ENCODE data around the gene PAK4. TPM values are rescaled to one million over a fixed set of nuclear protein-coding genes. Genes with fewer than 3 reads are reported as not detected.

PAK4 gene
- total and polyA plus RNA-seq, 2 of the 13 experiments (the other 11 are each of a cell fraction or from before 2014, with no cell fraction given), result 9.5 to 17.8 TPM

DNA sequence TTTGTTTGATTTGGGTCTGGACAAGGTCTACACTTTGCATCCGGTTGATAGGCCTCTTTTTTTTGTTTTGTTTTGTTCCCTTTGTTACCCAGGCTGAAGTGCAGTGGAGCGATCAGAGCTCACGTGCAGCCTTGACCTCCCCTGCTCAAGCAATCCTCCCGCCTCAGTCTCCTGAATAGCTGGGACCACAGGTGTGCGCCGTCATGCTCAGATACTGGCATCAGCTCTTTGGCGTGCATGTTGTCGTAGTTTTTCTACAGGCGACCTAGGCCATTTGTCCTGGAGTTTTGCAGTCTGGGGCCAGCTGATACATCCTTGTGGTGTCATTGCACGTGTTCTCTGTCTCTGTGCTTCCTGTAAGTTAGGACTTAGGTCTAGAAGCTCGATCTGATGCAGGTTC is 16.3 kb downstream of the PAK4 start (continued):
- TF ChIP-seq, protein P1, sequence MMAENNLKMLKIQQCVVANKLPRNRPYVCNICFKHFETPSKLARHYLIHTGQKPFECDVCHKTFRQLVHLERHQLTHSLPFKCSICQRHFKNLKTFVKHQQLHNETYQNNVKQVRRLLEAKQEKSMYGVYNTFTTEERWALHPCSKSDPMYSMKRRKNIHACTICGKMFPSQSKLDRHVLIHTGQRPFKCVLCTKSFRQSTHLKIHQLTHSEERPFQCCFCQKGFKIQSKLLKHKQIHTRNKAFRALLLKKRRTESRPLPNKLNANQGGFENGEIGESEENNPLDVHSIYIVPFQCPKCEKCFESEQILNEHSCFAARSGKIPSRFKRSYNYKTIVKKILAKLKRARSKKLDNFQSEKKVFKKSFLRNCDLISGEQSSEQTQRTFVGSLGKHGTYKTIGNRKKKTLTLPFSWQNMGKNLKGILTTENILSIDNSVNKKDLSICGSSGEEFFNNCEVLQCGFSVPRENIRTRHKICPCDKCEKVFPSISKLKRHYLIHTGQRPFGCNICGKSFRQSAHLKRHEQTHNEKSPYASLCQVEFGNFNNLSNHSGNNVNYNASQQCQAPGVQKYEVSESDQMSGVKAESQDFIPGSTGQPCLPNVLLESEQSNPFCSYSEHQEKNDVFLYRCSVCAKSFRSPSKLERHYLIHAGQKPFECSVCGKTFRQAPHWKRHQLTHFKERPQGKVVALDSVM (CRISPR knock-in tag; IDR thresholded peaks at IDR 0.05), result 0 out of 2 replicates have a peak, but pooled peaks have one; percentile 21
- no peak for TF ChIP-seq SMARCE1 (IDR thresholded peaks at IDR 0.05; ENCODE audit: borderline replicate concordance)
- TF ChIP-seq, protein P2, sequence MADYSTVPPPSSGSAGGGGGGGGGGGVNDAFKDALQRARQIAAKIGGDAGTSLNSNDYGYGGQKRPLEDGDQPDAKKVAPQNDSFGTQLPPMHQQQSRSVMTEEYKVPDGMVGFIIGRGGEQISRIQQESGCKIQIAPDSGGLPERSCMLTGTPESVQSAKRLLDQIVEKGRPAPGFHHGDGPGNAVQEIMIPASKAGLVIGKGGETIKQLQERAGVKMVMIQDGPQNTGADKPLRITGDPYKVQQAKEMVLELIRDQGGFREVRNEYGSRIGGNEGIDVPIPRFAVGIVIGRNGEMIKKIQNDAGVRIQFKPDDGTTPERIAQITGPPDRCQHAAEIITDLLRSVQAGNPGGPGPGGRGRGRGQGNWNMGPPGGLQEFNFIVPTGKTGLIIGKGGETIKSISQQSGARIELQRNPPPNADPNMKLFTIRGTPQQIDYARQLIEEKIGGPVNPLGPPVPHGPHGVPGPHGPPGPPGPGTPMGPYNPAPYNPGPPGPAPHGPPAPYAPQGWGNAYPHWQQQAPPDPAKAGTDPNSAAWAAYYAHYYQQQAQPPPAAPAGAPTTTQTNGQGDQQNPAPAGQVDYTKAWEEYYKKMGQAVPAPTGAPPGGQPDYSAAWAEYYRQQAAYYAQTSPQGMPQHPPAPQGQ (CRISPR knock-in tag; IDR thresholded peaks at IDR 0.05; ENCODE audit: borderline replicate concordance), result no peak
- no peak for TF ChIP-seq ZNF207 (IDR thresholded peaks at IDR 0.05; ENCODE audit: borderline replicate concordance)
- TF ChIP-seq, protein P3, sequence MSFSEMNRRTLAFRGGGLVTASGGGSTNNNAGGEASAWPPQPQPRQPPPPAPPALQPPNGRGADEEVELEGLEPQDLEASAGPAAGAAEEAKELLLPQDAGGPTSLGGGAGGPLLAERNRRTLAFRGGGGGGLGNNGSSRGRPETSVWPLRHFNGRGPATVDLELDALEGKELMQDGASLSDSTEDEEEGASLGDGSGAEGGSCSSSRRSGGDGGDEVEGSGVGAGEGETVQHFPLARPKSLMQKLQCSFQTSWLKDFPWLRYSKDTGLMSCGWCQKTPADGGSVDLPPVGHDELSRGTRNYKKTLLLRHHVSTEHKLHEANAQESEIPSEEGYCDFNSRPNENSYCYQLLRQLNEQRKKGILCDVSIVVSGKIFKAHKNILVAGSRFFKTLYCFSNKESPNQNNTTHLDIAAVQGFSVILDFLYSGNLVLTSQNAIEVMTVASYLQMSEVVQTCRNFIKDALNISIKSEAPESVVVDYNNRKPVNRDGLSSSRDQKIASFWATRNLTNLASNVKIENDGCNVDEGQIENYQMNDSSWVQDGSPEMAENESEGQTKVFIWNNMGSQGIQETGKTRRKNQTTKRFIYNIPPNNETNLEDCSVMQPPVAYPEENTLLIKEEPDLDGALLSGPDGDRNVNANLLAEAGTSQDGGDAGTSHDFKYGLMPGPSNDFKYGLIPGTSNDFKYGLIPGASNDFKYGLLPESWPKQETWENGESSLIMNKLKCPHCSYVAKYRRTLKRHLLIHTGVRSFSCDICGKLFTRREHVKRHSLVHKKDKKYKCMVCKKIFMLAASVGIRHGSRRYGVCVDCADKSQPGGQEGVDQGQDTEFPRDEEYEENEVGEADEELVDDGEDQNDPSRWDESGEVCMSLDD (CRISPR knock-in tag; IDR thresholded peaks at IDR 0.05; ENCODE audit: borderline replicate concordance), result no peak
- no peak for TF ChIP-seq KDM1A (CRISPR knock-in tag; IDR thresholded peaks at IDR 0.05)
- TF ChIP-seq ZNF44 (CRISPR knock-in tag; IDR thresholded peaks at IDR 0.05), result no peak
- no peak for TF ChIP-seq XRCC5 (optimal IDR thresholded peaks at IDR 0.05; ENCODE audit: low read length)
- TF ChIP-seq, protein P4, sequence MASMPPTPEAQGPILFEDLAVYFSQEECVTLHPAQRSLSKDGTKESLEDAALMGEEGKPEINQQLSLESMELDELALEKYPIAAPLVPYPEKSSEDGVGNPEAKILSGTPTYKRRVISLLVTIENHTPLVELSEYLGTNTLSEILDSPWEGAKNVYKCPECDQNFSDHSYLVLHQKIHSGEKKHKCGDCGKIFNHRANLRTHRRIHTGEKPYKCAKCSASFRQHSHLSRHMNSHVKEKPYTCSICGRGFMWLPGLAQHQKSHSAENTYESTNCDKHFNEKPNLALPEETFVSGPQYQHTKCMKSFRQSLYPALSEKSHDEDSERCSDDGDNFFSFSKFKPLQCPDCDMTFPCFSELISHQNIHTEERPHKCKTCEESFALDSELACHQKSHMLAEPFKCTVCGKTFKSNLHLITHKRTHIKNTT (CRISPR knock-in tag; IDR thresholded peaks at IDR 0.05), result no peak
- TF ChIP-seq RXRA (CRISPR knock-in tag; IDR thresholded peaks at IDR 0.05), result no peak
- no peak for TF ChIP-seq ZNF567 (CRISPR knock-in tag; IDR thresholded peaks at IDR 0.05; ENCODE audit: borderline replicate concordance)
- TF ChIP-seq, protein P5, sequence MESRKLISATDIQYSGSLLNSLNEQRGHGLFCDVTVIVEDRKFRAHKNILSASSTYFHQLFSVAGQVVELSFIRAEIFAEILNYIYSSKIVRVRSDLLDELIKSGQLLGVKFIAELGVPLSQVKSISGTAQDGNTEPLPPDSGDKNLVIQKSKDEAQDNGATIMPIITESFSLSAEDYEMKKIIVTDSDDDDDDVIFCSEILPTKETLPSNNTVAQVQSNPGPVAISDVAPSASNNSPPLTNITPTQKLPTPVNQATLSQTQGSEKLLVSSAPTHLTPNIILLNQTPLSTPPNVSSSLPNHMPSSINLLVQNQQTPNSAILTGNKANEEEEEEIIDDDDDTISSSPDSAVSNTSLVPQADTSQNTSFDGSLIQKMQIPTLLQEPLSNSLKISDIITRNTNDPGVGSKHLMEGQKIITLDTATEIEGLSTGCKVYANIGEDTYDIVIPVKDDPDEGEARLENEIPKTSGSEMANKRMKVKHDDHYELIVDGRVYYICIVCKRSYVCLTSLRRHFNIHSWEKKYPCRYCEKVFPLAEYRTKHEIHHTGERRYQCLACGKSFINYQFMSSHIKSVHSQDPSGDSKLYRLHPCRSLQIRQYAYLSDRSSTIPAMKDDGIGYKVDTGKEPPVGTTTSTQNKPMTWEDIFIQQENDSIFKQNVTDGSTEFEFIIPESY (CRISPR knock-in tag; IDR thresholded peaks at IDR 0.05), result peak; percentile 38; the same call in 1 of the 2 replicates
- TF ChIP-seq, protein P6, sequence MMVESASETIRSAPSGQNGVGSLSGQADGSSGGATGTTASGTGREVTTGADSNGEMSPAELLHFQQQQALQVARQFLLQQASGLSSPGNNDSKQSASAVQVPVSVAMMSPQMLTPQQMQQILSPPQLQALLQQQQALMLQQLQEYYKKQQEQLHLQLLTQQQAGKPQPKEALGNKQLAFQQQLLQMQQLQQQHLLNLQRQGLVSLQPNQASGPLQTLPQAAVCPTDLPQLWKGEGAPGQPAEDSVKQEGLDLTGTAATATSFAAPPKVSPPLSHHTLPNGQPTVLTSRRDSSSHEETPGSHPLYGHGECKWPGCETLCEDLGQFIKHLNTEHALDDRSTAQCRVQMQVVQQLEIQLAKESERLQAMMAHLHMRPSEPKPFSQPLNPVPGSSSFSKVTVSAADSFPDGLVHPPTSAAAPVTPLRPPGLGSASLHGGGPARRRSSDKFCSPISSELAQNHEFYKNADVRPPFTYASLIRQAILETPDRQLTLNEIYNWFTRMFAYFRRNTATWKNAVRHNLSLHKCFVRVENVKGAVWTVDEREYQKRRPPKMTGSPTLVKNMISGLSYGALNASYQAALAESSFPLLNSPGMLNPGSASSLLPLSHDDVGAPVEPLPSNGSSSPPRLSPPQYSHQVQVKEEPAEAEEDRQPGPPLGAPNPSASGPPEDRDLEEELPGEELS (CRISPR knock-in tag; IDR thresholded peaks at IDR 0.05), result no peak
- TF ChIP-seq SYNCRIP (IDR thresholded peaks at IDR 0.05; ENCODE audit: insufficient read depth, low read depth, low read length), result no peak
- no peak for TF ChIP-seq JUNB (CRISPR knock-in tag; IDR thresholded peaks at IDR 0.05; ENCODE audit: borderline replicate concordance)
- TF ChIP-seq, protein P7, sequence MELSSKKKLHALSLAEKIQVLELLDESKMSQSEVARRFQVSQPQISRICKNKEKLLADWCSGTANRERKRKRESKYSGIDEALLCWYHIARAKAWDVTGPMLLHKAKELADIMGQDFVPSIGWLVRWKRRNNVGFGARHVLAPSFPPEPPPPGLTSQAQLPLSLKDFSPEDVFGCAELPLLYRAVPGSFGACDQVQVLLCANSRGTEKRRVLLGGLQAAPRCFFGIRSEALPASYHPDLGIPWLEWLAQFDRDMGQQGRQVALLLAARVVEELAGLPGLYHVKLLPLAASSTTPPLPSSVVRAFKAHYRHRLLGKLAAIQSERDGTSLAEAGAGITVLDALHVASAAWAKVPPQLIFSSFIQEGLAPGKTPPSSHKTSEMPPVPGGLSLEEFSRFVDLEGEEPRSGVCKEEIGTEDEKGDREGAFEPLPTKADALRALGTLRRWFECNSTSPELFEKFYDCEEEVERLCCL (CRISPR knock-in tag; IDR thresholded peaks at IDR 0.05; ENCODE audit: borderline replicate concordance), result no peak

Measured in HepG2 (cell line).